Measurements from ENCODE around the gene CCND3. TPM values are rescaled to one million over a fixed set of nuclear protein-coding genes. Genes with fewer than 3 reads are reported as not detected.
A peak's percentile ranks its signal among the peaks of the same experiment; 100 is the strongest.

The CCND3 gene
- total RNA-seq, 2 donors from 2014 or later = 8.5 to 11.7 TPM

- Mint-ChIP-seq H3K36me3 (ENCODE audit: low read depth) (no peaks in the 10 kb centered on the region), H3K4me1 (peaks cover 16% of the 10 kb centered on the region), H3K27ac (peak overlapping the region; percentile 3), H3K4me3 (no peak overlapping the region), H3K9me3 (no peaks in the 10 kb centered on the region), H3K27me3 (ENCODE audit: insufficient read depth) (no peaks in the 10 kb centered on the region)
- peak; percentile 79 for DNase-seq
- Histone ChIP-seq H3K27ac (ENCODE audit: low read depth, low read length) (peak overlapping the region; percentile 48), H3K4me3 (ENCODE audit: low read length) (no peak overlapping the region), H3K27me3 (ENCODE audit: control insufficient read depth, insufficient read depth, low read length, poor library complexity, severe bottlenecking) (no peaks in the 10 kb centered on the region), H3K9ac (ENCODE audit: extremely low read depth, low read length, poor library complexity, severe bottlenecking) (no peak overlapping the region), H3K4me1 (ENCODE audit: control insufficient read depth, insufficient read depth, low read length) (no peaks in the 10 kb centered on the region), H3K9me3 (ENCODE audit: control insufficient read depth, low read length) (no peaks in the 10 kb centered on the region), H3K36me3 (ENCODE audit: control insufficient read depth, insufficient read depth, low read length) (no peaks in the 10 kb centered on the region)
- TF ChIP-seq, protein P1, sequence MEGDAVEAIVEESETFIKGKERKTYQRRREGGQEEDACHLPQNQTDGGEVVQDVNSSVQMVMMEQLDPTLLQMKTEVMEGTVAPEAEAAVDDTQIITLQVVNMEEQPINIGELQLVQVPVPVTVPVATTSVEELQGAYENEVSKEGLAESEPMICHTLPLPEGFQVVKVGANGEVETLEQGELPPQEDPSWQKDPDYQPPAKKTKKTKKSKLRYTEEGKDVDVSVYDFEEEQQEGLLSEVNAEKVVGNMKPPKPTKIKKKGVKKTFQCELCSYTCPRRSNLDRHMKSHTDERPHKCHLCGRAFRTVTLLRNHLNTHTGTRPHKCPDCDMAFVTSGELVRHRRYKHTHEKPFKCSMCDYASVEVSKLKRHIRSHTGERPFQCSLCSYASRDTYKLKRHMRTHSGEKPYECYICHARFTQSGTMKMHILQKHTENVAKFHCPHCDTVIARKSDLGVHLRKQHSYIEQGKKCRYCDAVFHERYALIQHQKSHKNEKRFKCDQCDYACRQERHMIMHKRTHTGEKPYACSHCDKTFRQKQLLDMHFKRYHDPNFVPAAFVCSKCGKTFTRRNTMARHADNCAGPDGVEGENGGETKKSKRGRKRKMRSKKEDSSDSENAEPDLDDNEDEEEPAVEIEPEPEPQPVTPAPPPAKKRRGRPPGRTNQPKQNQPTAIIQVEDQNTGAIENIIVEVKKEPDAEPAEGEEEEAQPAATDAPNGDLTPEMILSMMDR (conservative IDR thresholded peaks at IDR 0.05) = no peak
- 56% methylated on average over 4 of the region's 4 CpGs; no CpG with 5 or more reads in 1 of the 2 experiments for WGBS, 2 experiments (ENCODE audit: insufficient coverage in 1 of 2, insufficient read length in 1 of 2)
These were observed 25.3 kb upstream of the CCND3 start for GRCh38 chr6:41966961-41967311.

DNA sequence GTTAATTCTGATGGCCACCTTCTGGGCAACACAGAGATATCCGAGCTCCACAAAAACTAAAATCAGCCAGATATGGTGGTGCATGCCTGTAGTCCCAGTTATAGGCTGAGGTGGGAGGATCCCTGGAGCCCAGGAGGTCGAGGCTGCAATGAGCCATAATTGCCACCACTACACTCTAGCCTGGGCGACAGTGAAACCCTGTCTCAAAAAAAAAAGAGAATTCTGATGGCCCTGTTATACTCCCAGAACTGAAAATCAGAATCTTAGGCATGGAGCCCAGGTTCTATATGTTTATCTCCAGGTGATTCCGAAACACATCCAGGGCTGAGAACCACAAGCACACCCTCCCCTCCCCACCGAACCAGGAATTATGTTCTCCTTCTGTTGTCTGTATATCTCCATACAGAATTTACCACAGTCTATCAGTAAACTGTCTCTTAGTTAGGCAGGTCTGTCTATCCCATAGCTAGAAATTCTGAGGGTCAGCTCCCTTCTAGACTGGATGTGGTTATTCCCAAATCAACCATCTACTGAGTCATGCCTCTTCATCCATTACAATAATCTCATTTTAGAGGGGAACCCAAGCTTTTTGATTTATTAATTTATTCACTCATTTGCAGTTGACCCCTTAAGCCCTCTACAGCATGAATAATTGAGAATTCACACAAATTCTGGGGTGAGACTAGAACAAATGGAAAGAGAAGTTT, 24.8 kb upstream of the CCND3 start:
- Mint-ChIP-seq H3K27me3 (ENCODE audit: insufficient read depth) (peaks cover 4% of the 10 kb centered on the region), H3K4me3 (no peak overlapping the region), H3K36me3 (ENCODE audit: low read depth) (no peaks in the 10 kb centered on the region), H3K27ac (peak overlapping the region; percentile 77), H3K9me3 (no peaks in the 10 kb centered on the region), H3K4me1 (peaks cover 18% of the 10 kb centered on the region)
- no peaks in the 10 kb centered on the region for H3K27me3 ChIP-seq (ENCODE audit: control insufficient read depth, insufficient read depth, low read length, poor library complexity, severe bottlenecking)
- H3K4me3 ChIP-seq (ENCODE audit: low read length) = no peak overlapping the region
- H3K27ac ChIP-seq (ENCODE audit: low read depth, low read length) = peak overlapping the region; percentile 66
- no peaks in the 10 kb centered on the region for H3K9me3 ChIP-seq (ENCODE audit: control insufficient read depth, low read length)
- 57 to 92% methylated on average over 2 to 4 of the region's 5 CpGs for WGBS, 2 experiments (ENCODE audit: insufficient coverage in 1 of 2, insufficient read length in 1 of 2)
- H3K4me1 ChIP-seq (ENCODE audit: control insufficient read depth, insufficient read depth, low read length) = no peaks in the 10 kb centered on the region
- H3K9ac ChIP-seq (ENCODE audit: extremely low read depth, low read length, poor library complexity, severe bottlenecking) = no peak overlapping the region
- no peaks in the 10 kb centered on the region for H3K36me3 ChIP-seq (ENCODE audit: control insufficient read depth, insufficient read depth, low read length)
- no peak for DNase-seq
- TF ChIP-seq, protein P1 (conservative IDR thresholded peaks at IDR 0.05) = no peak

GRCh38 chr6:41965429-41966213, 24.0 kb upstream of the CCND3 start:
- H3K4me3 ChIP-seq (ENCODE audit: low read length) = no peak overlapping the region
- H3K9ac ChIP-seq (ENCODE audit: extremely low read depth, low read length, poor library complexity, severe bottlenecking) = no peak overlapping the region
- no peaks in the 10 kb centered on the region for H3K27me3 ChIP-seq (ENCODE audit: control insufficient read depth, insufficient read depth, low read length, poor library complexity, severe bottlenecking)
- H3K36me3 Mint-ChIP-seq (ENCODE audit: low read depth) = no peaks in the 10 kb centered on the region
- peak; percentile 92 for DNase-seq
- no peaks in the 10 kb centered on the region for H3K4me1 ChIP-seq (ENCODE audit: control insufficient read depth, insufficient read depth, low read length)
- H3K9me3 Mint-ChIP-seq = no peaks in the 10 kb centered on the region
- peak overlapping the region; percentile 66 for H3K27ac ChIP-seq (ENCODE audit: low read depth, low read length)
- H3K27me3 Mint-ChIP-seq (ENCODE audit: insufficient read depth) = peaks cover 4% of the 10 kb centered on the region
- WGBS, 2 experiments (ENCODE audit: insufficient coverage in 1 of 2, insufficient read length in 1 of 2) = 18 to 31% methylated on average over 10 to 11 of the region's 11 CpGs
- TF ChIP-seq, protein P1 (conservative IDR thresholded peaks at IDR 0.05) = no peak
- peaks cover 18% of the 10 kb centered on the region for H3K4me1 Mint-ChIP-seq
- peak overlapping the region; percentile 79 for H3K27ac Mint-ChIP-seq
- H3K9me3 ChIP-seq (ENCODE audit: control insufficient read depth, low read length) = no peaks in the 10 kb centered on the region
- H3K36me3 ChIP-seq (ENCODE audit: control insufficient read depth, insufficient read depth, low read length) = no peaks in the 10 kb centered on the region
- peak overlapping the region; percentile 5 for H3K4me3 Mint-ChIP-seq

All from endodermal cell (in vitro differentiated cells).